Fibroblast of lung (primary cell): ENCODE measurements around the gene PDE8B. TPM values are rescaled to one million over a fixed set of nuclear protein-coding genes. Genes with fewer than 3 reads are reported as not detected.

Experiments
- DNase-seq, 2 donors: peaks; one replicate each; pipeline versions ENCODE4 v3.0.0 to v3.0.0-alpha.2; 2010; ENCODE audit warnings: low read depth in 2 of 2
- H2AFZ ChIP-seq: 2 replicates; pipeline ENCODE4 v1.5.1; 2012; ENCODE audit warnings: low read length, control low read depth, inconsistent platforms
- H3K27ac ChIP-seq: 2 replicates; pipeline ENCODE4 v1.5.1; 2011; ENCODE audit warnings: low read length, control low read depth; ENCODE audit not compliant: insufficient read depth
- H3K27me3 ChIP-seq: 2 replicates; pipeline ENCODE4 v1.5.1; 2011; ENCODE audit warnings: mild to moderate bottlenecking, low read length; ENCODE audit not compliant: control insufficient read depth, insufficient read depth
- H3K36me3 ChIP-seq: 2 replicates; pipeline ENCODE4 v1.5.1; 2011; ENCODE audit warnings: low read length; ENCODE audit not compliant: control insufficient read depth, insufficient read depth
- H3K4me1 ChIP-seq: 2 replicates; pipeline ENCODE4 v1.5.1; 2011; ENCODE audit warnings: low read length; ENCODE audit not compliant: control insufficient read depth, insufficient read depth; ENCODE audit errors: extremely low read depth
- H3K4me2 ChIP-seq: 2 replicates; pipeline ENCODE4 v1.5.1; 2011; ENCODE audit warnings: low read length, control low read depth; ENCODE audit not compliant: insufficient read depth; ENCODE audit errors: extremely low read depth
- H3K4me3 ChIP-seq, 4 experiments: fragments of 200-600 bp in 1 of 4; sonication (generic) in 1 of 4; replicated peaks in 1 of 4; 2 replicates each; pipeline ENCODE4 v1.5.1; 2011 to 2016; ENCODE audit warnings: low read length in 4 of 4, low read depth in 3 of 4, mild to moderate bottlenecking in 3 of 4, control low read depth in 2 of 4, inconsistent platforms in 1 of 4, mixed read lengths in 1 of 4; ENCODE audit not compliant: insufficient read depth in 1 of 4; ENCODE audit errors: control extremely low read depth in 1 of 4
- H3K79me2 ChIP-seq: 2 replicates; pipeline ENCODE4 v1.5.1; 2012; ENCODE audit warnings: mild to moderate bottlenecking, low read length, inconsistent platforms; ENCODE audit not compliant: control insufficient read depth, insufficient read depth
- H3K9ac ChIP-seq: 2 replicates; pipeline ENCODE4 v1.5.1; 2011; ENCODE audit warnings: mild to moderate bottlenecking, low read length, control low read depth; ENCODE audit not compliant: insufficient read depth
- H3K9me3 ChIP-seq: 2 replicates; pipeline ENCODE4 v1.5.1; 2012; ENCODE audit warnings: low read depth, low read length; ENCODE audit not compliant: control insufficient read depth, insufficient read depth
- H4K20me1 ChIP-seq: 2 replicates; pipeline ENCODE4 v1.5.1; 2011; ENCODE audit warnings: low read length; ENCODE audit not compliant: control insufficient read depth, insufficient read depth; ENCODE audit errors: extremely low read depth
- EZH2 ChIP-seq: IDR thresholded peaks from 2 replicates; pipeline ENCODE4 v1.5.1; 2012; ENCODE audit warnings: low read length, control low read depth, mild to moderate bottlenecking; ENCODE audit errors: missing control alignments
- polyA plus RNA-seq, 2 donors: library from polyadenylated mRNA; depleted of rRNA in 1 of 2; stranded (reverse) in 1 of 2; unstranded in 1 of 2; fragments of >200 nt; gene quantifications; 2 replicates each; pipeline ENCODE4 v1.2.1, GENCODE V29; 2011 to 2012; ENCODE audit warnings: missing spikeins in 1 of 2
- total RNA-seq: library from RNA; depleted of rRNA; stranded (reverse); fragments of >200 nt; gene quantifications from 2 replicates; pipeline ENCODE4 v1.2.1, GENCODE V29; 2014
- TF ChIP-seq, protein P1 (sequence below), 2 donors: IDR thresholded peaks in 1 of 2; conservative IDR thresholded peaks in 1 of 2; 1 replicate in 1 of 2; 2 replicates in 1 of 2; pipeline ENCODE4 v1.5.1; 2011 to 2012; ENCODE audit warnings: low read length in 2 of 2, control low read depth in 1 of 2, inconsistent platforms in 1 of 2, low read depth in 1 of 2, mild to moderate bottlenecking in 1 of 2

The PDE8B gene
- total and polyA plus RNA-seq, 2 donors (not counting 1 experiment from before 2014, with no cell fraction given) = 0.17 to 0.18 TPM

DNA sequence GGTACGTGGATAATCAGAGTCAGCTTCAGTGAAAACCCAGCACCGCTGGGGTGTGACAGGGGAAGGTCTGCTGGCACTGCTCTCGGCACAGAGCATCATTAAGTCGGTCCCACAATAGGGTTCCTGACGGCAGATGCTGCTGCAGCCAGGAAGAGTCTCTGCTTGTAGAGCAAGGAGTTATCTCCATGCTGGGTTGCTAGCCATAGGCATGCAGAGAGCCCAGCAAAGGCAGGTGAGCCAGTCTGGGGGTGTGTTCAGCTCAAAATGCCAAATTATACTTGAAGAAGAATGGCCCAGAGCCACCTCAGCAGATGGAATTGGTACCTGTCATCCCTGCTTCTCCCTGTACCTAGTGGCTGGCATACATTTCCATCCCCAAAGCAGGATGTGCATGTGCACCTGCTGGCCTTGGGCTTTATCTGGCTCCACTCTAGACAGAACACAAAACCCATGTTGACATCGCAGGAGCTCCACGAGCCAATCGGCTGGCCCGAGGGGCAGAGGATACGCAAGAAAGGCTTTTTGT is 180.8 kb downstream of the PDE8B start:
- Histone ChIP-seq H2AFZ (no peak overlapping the region), H3K27ac (no peak overlapping the region), H3K79me2 (no peaks in the 10 kb centered on the region), H3K27me3 (no peaks in the 10 kb centered on the region), H3K9ac (no peak overlapping the region), H3K4me2 (no peak overlapping the region), H3K9me3 (no peaks in the 10 kb centered on the region), H3K36me3 (no peaks in the 10 kb centered on the region), H3K4me1 (no peaks in the 10 kb centered on the region), H4K20me1 (no peaks in the 10 kb centered on the region), H3K4me3 (no peak overlapping the region)
- DNase-seq = no peak
- no peak for TF ChIP-seq EZH2
- TF ChIP-seq, protein P1, sequence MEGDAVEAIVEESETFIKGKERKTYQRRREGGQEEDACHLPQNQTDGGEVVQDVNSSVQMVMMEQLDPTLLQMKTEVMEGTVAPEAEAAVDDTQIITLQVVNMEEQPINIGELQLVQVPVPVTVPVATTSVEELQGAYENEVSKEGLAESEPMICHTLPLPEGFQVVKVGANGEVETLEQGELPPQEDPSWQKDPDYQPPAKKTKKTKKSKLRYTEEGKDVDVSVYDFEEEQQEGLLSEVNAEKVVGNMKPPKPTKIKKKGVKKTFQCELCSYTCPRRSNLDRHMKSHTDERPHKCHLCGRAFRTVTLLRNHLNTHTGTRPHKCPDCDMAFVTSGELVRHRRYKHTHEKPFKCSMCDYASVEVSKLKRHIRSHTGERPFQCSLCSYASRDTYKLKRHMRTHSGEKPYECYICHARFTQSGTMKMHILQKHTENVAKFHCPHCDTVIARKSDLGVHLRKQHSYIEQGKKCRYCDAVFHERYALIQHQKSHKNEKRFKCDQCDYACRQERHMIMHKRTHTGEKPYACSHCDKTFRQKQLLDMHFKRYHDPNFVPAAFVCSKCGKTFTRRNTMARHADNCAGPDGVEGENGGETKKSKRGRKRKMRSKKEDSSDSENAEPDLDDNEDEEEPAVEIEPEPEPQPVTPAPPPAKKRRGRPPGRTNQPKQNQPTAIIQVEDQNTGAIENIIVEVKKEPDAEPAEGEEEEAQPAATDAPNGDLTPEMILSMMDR (conservative IDR thresholded peaks at IDR 0.05 in 1 of 2, IDR thresholded peaks at IDR 0.05 in 1 of 2; ENCODE audit: low read depth in 1 of 2, low read length in 2 of 2) = no peak

DNA sequence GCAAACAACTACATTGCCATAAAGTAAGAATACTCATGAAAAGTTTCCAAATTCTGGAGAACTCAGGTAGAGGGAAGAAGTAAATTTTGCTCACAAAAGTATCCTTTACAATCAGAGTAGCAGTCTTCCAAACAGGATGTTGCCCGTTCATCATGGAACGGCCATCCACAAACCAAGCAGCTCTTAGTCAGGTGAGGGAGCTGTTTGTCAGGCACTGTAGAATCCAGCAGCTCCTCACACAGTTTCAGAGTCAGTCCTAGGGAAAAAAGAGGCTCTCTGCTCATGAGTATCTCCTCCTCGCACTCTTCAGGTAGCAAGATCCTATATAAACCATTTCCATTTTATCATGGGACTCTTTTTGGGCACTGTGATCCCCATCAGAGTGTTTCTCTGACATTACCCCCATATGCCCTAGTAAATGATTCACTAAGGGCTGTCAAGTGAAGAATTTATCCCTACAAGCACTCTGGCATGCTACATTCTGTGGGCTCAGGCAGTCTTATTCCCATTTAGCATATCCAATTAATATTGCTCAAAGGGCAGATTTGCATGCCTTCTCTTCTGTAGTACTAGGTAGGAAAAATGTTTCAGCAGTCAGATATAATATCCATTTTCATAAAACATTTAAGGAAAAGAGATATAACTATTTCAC is 183.7 kb downstream of the PDE8B start:
- Histone ChIP-seq H3K9ac (no peak overlapping the region), H3K4me2 (no peak overlapping the region), H3K36me3 (no peaks in the 10 kb centered on the region), H3K4me3 (no peak overlapping the region), H3K9me3 (no peaks in the 10 kb centered on the region), H3K27ac (no peak overlapping the region), H4K20me1 (no peaks in the 10 kb centered on the region), H3K27me3 (no peaks in the 10 kb centered on the region), H2AFZ (no peak overlapping the region), H3K4me1 (no peaks in the 10 kb centered on the region), H3K79me2 (no peaks in the 10 kb centered on the region)
- DNase-seq = no peak
- TF ChIP-seq, protein P1 (conservative IDR thresholded peaks at IDR 0.05 in 1 of 2, IDR thresholded peaks at IDR 0.05 in 1 of 2; ENCODE audit: low read depth in 1 of 2, low read length in 2 of 2) = no peak
- TF ChIP-seq EZH2 = no peak

DNA sequence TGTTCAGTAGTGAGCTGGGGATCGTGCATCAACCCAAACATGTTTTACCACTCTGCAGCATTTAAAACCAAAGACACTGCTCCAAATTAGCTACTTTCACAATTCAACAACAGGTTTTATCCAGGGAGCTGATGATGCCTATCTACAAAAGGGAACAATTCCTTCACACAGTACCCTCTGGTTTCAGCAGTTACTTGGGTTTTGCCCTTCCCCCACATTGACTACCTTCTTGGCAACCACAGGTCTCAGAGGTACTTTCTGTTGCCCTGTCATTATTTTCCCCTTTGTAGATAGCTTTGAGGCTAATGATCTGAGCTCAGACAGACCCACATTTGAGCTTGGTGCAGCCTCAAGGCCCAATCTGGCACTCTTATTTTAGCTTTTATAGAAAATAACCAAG is 185.5 kb downstream of the PDE8B start:
- H3K36me3 ChIP-seq = no peaks in the 10 kb centered on the region
- H3K4me1 ChIP-seq = no peaks in the 10 kb centered on the region
- no peaks in the 10 kb centered on the region for H4K20me1 ChIP-seq
- no peak for DNase-seq
- TF ChIP-seq, protein P1 (conservative IDR thresholded peaks at IDR 0.05 in 1 of 2, IDR thresholded peaks at IDR 0.05 in 1 of 2; ENCODE audit: low read depth in 1 of 2, low read length in 2 of 2) = no peak
- H3K9me3 ChIP-seq = no peaks in the 10 kb centered on the region
- H3K27ac ChIP-seq = no peak overlapping the region
- H3K9ac ChIP-seq = no peak overlapping the region
- H3K4me3 ChIP-seq = no peak overlapping the region
- no peak overlapping the region for H3K4me2 ChIP-seq
- H2AFZ ChIP-seq = no peak overlapping the region
- no peaks in the 10 kb centered on the region for H3K79me2 ChIP-seq
- H3K27me3 ChIP-seq = no peaks in the 10 kb centered on the region
